Liver (tissue), 9 donors: ENCODE measurements around the gene NSL1. TPM values are rescaled to one million over a fixed set of nuclear protein-coding genes. Genes with fewer than 3 reads are reported as not detected.
"Not testable (repeated sequence)": the region's sequence is repeated elsewhere in the genome, so short reads cannot be mapped to it uniquely, and the experiment has no call there.

Experiments used
- DNase-seq: peaks from one replicate; pipeline ENCODE4 v3.0.0-alpha.2; 2017; ENCODE audit warnings: low spot score
- H3K27ac ChIP-seq, 2 donors: one replicate each; pipeline ENCODE4 v1.7.0; 2013; ENCODE audit warnings: inconsistent platforms in 2 of 2, low read length in 2 of 2, control low read depth in 1 of 2, low read depth in 1 of 2, mild to moderate bottlenecking in 1 of 2
- H3K27me3 ChIP-seq, 4 donors: one replicate each; pipeline versions ENCODE4 v1.6.1 to v1.7.0; 2013; ENCODE audit warnings: low read length in 3 of 4, inconsistent platforms in 1 of 4, mild to moderate bottlenecking in 1 of 4, moderate library complexity in 1 of 4; ENCODE audit not compliant: control insufficient read depth in 4 of 4, insufficient read depth in 4 of 4
- H3K36me3 ChIP-seq, 4 donors: one replicate each; pipeline versions ENCODE4 v1.6.1 to v1.7.0; 2013; ENCODE audit warnings: low read length in 3 of 4, mild to moderate bottlenecking in 3 of 4, low read depth in 1 of 4, moderate library complexity in 1 of 4; ENCODE audit not compliant: control insufficient read depth in 4 of 4, insufficient read depth in 3 of 4
- H3K4me1 ChIP-seq, 4 donors: one replicate each; pipeline versions ENCODE4 v1.6.1 to v1.7.0; 2013; ENCODE audit warnings: low read length in 3 of 4, mild to moderate bottlenecking in 3 of 4, moderate library complexity in 1 of 4; ENCODE audit not compliant: control insufficient read depth in 4 of 4, insufficient read depth in 4 of 4
- H3K4me3 ChIP-seq, 3 donors: one replicate each; pipeline versions ENCODE4 v1.6.1 to v1.7.0; 2013; ENCODE audit warnings: low read length in 3 of 3, control low read depth in 1 of 3, low read depth in 1 of 3, mild to moderate bottlenecking in 1 of 3
- H3K9ac ChIP-seq, 2 donors: one replicate each; pipeline ENCODE4 v1.7.0; 2013; ENCODE audit warnings: low read length in 2 of 2, mild to moderate bottlenecking in 2 of 2, moderate library complexity in 2 of 2, control low read depth in 1 of 2, low read depth in 1 of 2
- H3K9me3 ChIP-seq, 4 donors: one replicate each; pipeline versions ENCODE4 v1.6.1 to v1.7.0; 2013; ENCODE audit warnings: low read length in 3 of 4; ENCODE audit not compliant: control insufficient read depth in 4 of 4
- FOXA1 ChIP-seq: IDR thresholded peaks from 2 replicates; pipeline ENCODE4 v1.6.1; 2016; ENCODE audit warnings: antibody characterized with exemption
- FOXA2 ChIP-seq: IDR thresholded peaks from 2 replicates; pipeline ENCODE4 v1.6.1; 2016; ENCODE audit warnings: antibody characterized with exemption
- GABPA ChIP-seq, 2 donors: IDR thresholded peaks in 1 of 2; conservative IDR thresholded peaks in 1 of 2; 2 replicates each; pipeline ENCODE4 v1.6.1; 2016; ENCODE audit warnings: antibody characterized with exemption in 2 of 2, mild to moderate bottlenecking in 1 of 2, moderate library complexity in 1 of 2
- HNF4A ChIP-seq, 2 donors: conservative IDR thresholded peaks; 2 replicates each; pipeline ENCODE4 v1.6.1; 2016; ENCODE audit warnings: antibody characterized with exemption in 2 of 2, mild to moderate bottlenecking in 2 of 2
- JUND ChIP-seq, 2 donors: IDR thresholded peaks; 2 replicates each; pipeline ENCODE4 v1.6.1; 2016; ENCODE audit warnings: antibody characterized with exemption in 2 of 2
- MAX ChIP-seq: IDR thresholded peaks from 2 replicates; pipeline ENCODE4 v1.6.1; 2016; ENCODE audit warnings: antibody characterized with exemption
- RAD21 ChIP-seq, 2 donors: IDR thresholded peaks; 2 replicates each; pipeline ENCODE4 v1.6.1; 2016; ENCODE audit warnings: antibody characterized with exemption in 2 of 2, mild to moderate bottlenecking in 2 of 2
- RXRA ChIP-seq, 2 donors: IDR thresholded peaks; 2 replicates each; pipeline ENCODE4 v1.6.1; 2017 to 2018; ENCODE audit warnings: antibody characterized with exemption in 2 of 2, mild to moderate bottlenecking in 1 of 2
- TAF1 ChIP-seq: conservative IDR thresholded peaks from 2 replicates; pipeline ENCODE4 v1.6.1; 2016; ENCODE audit warnings: antibody characterized with exemption, mild to moderate bottlenecking
- YY1 ChIP-seq: IDR thresholded peaks from 2 replicates; pipeline ENCODE4 v1.6.1; 2016; ENCODE audit warnings: antibody characterized with exemption, mild to moderate bottlenecking
- WGBS: extraction: QIAGEN DNeasy Blood & Tissue Kit; methylation state at CpG from one replicate; pipeline ENCODE4 v1.1.7; 2013; 5-methylcytosine and 5-hydroxymethylcytosine counted together
- polyA plus RNA-seq, 2 donors: library from polyadenylated mRNA; stranded (reverse) in 1 of 2; unstranded in 1 of 2; fragments of 200-250 nt in 1 of 2; fragments of >200 nt in 1 of 2; fragmentation: Nextera tagmentation in 1 of 2; extraction: Ambion mirVana in 1 of 2; gene quantifications; one replicate each; pipeline versions ENCODE4 v1.2.1 to v1.2.3, GENCODE V29; 2013 to 2015
- total RNA-seq, 2 donors: library from RNA; depleted of rRNA; stranded (reverse); fragments of >200 nt; gene quantifications; one replicate each; pipeline ENCODE4 v1.2.3, GENCODE V29; 2014
- TF ChIP-seq, protein P1 (sequence below): IDR thresholded peaks from 2 replicates; pipeline ENCODE4 v1.6.1; 2016; ENCODE audit warnings: antibody characterized with exemption, mild to moderate bottlenecking
- TF ChIP-seq, protein P2 (sequence below): IDR thresholded peaks from 2 replicates; pipeline ENCODE4 v1.6.1; 2016; ENCODE audit warnings: antibody characterized with exemption
- TF ChIP-seq, protein P3 (sequence below): IDR thresholded peaks from 2 replicates; pipeline ENCODE4 v1.6.1; 2016; ENCODE audit warnings: antibody characterized with exemption
- donor health status: healthy.
- donor health status: healthy.
- donor health status: healthy.
- donor health status: healthy.
- donor health status: healthy.

NSL1 gene
- total and polyA plus RNA-seq, 4 donors, result 17.2 to 31.3 (median 18.7) TPM

GRCh38 chr1:212712451-212713303 lies 78.9 kb downstream of the NSL1 start:
- WGBS, result 87% methylated on average over 4 of the region's 4 CpGs

DNA sequence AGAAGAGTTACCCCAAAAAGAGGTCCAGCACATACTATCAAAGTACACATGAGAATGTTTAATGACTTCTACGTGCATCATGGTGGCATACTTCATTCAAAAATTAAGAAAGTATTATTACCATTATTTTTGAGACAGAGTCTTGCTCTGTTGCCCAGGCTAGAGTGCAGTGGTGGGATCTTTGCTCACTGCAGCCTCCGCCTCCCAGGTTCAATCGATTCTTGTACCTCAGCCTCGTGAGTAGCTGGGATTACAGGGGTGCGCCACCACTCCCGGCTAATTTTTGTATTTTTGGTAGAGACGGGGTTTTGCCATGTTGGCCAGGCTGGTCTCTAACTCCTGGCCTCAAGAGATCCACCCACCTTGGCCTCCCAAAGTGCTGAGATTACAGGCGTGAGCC lies 79.6 kb downstream of the NSL1 start:
- H3K4me1 ChIP-seq, H3K9ac ChIP-seq, H3K4me3 ChIP-seq, H3K27ac ChIP-seq, H3K9me3 ChIP-seq, DNase-seq, H3K27me3 ChIP-seq, H3K36me3 ChIP-seq: not testable (repeated sequence)
- WGBS, result 96% methylated on average over 8 of the region's 8 CpGs

More at GRCh38 chr1:212712451-212713303, 78.9 kb downstream of the NSL1 start:
- DNase-seq, result no peak
- no peak overlapping the region for H3K4me3 ChIP-seq
- TF ChIP-seq FOXA2 (no peak), FOXA1 (no peak), YY1 (no peak), MAX (no peak), TAF1 (no peak), RAD21 (IDR thresholded peaks at IDR 0.05) (no peak), HNF4A (conservative IDR thresholded peaks at IDR 0.05) (no peak), RXRA (IDR thresholded peaks at IDR 0.05) (no peak), JUND (IDR thresholded peaks at IDR 0.05) (no peak), GABPA (IDR thresholded peaks at IDR 0.05 in 1 of 2, conservative IDR thresholded peaks at IDR 0.05 in 1 of 2) (no peak)
- TF ChIP-seq, protein P1, sequence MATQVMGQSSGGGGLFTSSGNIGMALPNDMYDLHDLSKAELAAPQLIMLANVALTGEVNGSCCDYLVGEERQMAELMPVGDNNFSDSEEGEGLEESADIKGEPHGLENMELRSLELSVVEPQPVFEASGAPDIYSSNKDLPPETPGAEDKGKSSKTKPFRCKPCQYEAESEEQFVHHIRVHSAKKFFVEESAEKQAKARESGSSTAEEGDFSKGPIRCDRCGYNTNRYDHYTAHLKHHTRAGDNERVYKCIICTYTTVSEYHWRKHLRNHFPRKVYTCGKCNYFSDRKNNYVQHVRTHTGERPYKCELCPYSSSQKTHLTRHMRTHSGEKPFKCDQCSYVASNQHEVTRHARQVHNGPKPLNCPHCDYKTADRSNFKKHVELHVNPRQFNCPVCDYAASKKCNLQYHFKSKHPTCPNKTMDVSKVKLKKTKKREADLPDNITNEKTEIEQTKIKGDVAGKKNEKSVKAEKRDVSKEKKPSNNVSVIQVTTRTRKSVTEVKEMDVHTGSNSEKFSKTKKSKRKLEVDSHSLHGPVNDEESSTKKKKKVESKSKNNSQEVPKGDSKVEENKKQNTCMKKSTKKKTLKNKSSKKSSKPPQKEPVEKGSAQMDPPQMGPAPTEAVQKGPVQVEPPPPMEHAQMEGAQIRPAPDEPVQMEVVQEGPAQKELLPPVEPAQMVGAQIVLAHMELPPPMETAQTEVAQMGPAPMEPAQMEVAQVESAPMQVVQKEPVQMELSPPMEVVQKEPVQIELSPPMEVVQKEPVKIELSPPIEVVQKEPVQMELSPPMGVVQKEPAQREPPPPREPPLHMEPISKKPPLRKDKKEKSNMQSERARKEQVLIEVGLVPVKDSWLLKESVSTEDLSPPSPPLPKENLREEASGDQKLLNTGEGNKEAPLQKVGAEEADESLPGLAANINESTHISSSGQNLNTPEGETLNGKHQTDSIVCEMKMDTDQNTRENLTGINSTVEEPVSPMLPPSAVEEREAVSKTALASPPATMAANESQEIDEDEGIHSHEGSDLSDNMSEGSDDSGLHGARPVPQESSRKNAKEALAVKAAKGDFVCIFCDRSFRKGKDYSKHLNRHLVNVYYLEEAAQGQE, result no peak
- TF ChIP-seq, protein P2, sequence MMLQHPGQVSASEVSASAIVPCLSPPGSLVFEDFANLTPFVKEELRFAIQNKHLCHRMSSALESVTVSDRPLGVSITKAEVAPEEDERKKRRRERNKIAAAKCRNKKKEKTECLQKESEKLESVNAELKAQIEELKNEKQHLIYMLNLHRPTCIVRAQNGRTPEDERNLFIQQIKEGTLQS, result no peak
- TF ChIP-seq, protein P3, sequence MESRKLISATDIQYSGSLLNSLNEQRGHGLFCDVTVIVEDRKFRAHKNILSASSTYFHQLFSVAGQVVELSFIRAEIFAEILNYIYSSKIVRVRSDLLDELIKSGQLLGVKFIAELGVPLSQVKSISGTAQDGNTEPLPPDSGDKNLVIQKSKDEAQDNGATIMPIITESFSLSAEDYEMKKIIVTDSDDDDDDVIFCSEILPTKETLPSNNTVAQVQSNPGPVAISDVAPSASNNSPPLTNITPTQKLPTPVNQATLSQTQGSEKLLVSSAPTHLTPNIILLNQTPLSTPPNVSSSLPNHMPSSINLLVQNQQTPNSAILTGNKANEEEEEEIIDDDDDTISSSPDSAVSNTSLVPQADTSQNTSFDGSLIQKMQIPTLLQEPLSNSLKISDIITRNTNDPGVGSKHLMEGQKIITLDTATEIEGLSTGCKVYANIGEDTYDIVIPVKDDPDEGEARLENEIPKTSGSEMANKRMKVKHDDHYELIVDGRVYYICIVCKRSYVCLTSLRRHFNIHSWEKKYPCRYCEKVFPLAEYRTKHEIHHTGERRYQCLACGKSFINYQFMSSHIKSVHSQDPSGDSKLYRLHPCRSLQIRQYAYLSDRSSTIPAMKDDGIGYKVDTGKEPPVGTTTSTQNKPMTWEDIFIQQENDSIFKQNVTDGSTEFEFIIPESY, result no peak
- no peaks in the 10 kb centered on the region for H3K36me3 ChIP-seq
- no peak overlapping the region for H3K9ac ChIP-seq
- no peaks in the 10 kb centered on the region for H3K9me3 ChIP-seq
- no peaks in the 10 kb centered on the region for H3K4me1 ChIP-seq
- H3K27me3 ChIP-seq, result no peaks in the 10 kb centered on the region
- H3K27ac ChIP-seq, result no peak overlapping the region
